ENCODE results near the gene COBL.

COBL gene, protein sequence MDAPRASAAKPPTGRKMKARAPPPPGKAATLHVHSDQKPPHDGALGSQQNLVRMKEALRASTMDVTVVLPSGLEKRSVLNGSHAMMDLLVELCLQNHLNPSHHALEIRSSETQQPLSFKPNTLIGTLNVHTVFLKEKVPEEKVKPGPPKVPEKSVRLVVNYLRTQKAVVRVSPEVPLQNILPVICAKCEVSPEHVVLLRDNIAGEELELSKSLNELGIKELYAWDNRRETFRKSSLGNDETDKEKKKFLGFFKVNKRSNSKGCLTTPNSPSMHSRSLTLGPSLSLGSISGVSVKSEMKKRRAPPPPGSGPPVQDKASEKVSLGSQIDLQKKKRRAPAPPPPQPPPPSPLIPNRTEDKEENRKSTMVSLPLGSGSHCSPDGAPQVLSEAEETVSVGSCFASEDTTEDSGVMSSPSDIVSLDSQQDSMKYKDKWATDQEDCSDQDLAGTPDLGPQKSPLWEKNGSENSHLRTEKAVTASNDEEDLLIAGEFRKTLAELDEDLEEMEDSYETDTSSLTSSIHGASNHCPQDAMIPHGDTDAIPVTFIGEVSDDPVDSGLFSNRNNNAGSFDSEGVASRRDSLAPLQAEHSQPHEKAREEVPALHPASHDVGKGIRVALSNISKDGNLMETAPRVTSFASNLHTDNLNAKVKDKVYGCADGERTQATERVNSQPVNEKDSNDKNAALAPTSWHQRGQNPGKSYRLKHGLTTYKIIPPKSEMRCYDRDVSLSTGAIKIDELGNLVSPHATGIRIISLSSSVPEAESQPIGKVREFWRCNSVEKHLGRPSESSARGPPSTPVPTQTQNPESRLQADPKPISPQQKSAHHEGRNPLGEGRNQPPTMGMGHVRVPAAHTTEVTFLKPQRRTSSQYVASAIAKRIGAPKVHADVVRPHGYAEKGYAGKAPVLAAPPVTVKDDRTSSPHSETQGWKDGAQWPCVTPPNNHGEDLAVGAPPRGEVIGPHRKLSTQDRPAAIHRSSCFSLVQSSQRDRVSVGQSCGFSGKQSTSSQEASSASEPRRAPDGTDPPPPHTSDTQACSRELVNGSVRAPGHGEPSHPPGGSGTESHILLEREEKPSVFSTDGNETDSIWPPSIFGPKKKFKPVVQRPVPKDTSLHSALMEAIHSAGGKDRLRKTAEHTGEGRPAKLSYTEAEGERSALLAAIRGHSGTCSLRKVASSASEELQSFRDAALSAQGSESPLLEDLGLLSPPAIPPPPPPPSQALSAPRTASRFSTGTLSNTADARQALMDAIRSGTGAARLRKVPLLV

DNA sequence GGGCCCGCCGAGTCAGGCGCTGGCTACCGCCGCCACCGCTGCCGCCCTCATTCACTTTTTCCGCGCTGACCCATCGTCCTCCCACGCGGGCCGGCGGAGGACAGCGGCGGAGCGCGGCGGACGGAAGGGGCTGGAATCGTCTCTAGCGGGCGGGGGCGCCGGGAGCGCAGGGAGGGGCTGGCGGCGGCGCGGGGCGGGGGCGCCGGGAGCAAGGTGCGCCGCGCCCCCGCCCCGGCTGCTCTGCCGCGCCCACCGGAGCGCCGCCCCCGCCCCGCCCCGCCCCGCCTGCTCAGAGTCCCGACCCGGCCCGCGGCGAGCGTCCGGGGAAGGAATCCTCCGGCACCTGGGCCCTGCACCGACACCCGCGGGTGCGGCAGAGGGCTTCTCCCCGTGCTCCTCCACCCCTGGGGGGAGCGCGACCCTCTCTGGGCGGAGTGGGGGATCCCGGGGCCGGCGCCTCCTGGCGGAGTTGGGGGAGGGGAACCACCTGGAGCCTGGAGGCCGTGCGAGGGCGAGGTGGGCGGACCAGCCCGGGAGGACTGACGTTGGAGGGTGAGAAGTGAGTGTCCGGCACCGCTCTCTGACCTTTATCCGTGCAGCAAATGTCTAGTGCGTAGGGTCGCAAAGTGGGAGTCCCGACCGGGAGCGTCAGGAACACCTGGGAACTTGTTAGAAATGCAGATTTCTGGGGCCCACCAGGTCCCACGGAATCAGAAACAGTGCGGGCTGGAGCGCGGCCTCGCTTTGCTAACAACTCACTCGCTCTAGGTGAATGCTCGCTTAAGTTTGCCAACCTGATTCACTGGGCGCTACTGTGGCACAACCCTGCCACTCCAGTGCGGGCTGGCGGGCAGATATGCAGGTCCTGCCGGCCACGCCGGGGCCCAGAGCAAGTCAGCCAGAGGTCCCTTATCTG lies at the start of gene COBL:
Gene COBL, minus strand, starts transcription at position 144 of the 916 bp plus-strand sequence. CDS start 176 bp downstream, outside the sequence.
- DNase-seq = peak; percentile 9

- DNase-seq = no peak
These were observed 49.6 kb upstream of the COBL start for GRCh38 chr7:51366172-51366728.

DNA sequence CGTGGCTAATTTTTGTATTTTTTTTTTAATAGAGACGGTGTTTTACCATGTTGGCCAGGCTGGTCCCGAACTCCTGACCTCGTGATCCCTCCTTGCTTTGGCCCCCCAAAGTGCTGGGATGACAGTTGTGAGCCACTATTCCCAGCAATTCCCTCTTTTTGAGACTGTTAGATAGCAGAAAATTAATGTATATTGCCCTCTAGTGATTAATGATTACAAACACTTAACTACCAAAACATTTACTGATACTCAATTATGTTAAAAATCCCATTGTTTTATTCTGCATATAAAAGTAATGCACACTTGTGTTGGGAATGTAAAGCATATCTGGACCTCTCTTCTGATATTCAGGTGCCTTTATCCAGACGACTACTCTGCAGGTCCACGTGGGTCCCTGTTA lies 41.2 kb upstream of the COBL start:
- no peak for DNase-seq

DNA sequence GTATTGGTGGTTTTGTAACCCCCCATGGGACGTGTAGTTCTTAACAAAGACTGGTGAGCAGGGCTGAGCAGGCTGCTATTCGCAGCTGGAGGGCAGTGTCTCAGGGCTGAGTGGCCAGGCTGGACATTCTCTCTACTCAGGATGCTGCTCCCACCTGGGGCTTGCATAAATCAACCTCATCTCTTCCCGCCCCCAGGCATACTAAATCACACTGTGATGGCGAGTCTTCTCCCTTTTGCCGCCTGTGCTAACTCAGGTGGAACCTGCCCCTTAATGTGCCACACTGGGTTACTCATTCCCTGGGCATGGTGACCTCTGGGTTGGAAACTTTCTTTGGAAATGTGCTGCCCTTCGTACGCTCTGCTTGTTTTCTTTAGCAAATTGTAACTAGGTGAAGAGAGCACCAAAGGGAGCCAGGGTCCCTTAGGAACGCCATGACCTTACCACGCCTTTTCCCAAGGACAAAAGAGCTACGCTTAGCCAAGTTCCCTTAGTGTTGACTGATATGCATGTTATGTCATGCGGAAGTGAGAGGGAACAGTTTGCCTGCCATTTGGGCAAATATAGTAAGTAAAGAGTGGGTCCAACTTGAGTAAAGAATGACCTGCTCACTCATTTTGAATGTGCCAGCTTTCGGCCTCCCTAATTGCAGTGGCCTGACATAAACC lies 40.4 kb upstream of the COBL start:
- no peak for DNase-seq

- no peak for DNase-seq
These were observed 38.3 kb upstream of the COBL start for GRCh38 chr7:51354897-51355296.

GRCh38 chr7:51354434-51354833 lies 37.8 kb upstream of the COBL start:
- no peak for DNase-seq

DNA sequence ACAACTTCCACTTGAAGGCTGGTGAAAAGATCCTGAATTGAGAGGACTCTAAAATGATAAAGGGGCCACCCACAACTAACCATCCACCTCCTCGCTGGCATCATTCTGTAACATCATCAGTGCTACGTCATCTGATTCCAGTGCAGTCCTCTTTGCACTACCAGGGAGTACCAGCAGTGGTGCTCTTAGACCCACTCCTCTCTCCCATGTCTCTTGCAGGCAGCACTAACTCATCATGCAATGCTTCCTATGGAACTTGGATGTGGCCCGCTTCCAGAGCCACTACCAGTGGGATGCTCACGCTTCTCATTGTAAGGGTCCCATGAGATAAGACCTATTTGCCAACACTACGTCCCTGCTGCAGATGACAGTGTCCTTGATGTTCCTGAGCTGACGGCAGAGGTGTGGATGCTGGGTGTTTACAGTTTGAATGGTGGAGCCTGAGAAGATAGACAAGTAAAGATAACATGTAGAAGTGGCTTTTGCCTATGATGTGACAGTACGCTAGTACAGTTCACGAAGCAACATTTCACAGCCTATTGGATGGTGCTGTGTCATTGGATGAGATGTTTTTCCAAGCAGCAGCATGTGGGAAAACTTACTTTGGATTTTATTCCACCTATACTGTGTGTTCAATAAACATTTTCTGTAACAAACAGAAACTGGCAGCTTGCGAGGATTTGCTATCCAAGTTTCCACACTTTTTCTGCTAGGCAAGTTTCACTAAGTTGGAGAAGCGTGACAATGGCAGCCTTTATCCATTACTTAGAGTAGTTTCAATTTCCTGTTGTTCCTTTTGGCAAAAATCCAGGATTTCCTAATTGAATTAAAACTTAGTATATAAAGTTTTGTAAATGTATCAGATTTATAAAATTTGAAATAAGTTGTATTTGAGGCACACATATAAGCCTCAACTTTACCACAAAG lies 35.8 kb upstream of the COBL start:
- no peak for DNase-seq

DNA sequence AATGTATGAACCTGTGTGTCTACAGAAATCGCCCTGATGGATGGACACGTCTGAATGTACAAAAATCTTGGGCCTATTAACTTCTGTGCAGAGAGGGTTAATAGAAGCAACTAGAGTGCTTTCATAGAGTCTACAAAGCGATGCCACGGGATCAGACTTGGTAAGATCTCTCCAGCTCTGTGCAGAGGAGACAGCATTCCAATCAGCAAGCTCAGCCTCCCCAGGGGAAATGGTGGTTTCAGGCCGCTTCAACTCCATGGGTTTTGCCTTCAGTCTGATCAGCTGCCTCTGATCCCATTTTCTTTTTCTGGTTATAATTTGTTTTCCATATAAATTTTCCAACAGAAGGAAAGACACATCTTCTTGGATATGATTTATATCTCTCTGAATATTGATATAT lies 35.1 kb upstream of the COBL start:
- no peak for DNase-seq

DNA sequence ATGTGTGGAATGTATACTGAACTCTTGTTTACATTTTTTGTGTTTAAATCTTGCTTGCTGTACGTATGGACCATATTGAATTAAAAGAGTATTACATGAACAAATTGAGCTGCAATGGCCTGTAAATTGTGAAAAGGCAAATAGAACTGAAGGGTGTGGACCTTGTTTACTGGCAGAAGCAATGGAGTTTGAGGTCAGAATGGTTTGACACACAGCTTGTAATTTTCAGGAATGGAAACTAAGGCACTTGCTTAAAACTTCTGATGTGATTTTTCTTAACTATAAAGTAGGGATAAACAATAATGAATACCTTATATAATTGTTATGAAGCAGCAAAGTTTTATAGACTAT lies 33.9 kb upstream of the COBL start:
- DNase-seq = no peak

- DNase-seq = no peak
These were observed 33.4 kb upstream of the COBL start for GRCh38 chr7:51349820-51350545.

DNA sequence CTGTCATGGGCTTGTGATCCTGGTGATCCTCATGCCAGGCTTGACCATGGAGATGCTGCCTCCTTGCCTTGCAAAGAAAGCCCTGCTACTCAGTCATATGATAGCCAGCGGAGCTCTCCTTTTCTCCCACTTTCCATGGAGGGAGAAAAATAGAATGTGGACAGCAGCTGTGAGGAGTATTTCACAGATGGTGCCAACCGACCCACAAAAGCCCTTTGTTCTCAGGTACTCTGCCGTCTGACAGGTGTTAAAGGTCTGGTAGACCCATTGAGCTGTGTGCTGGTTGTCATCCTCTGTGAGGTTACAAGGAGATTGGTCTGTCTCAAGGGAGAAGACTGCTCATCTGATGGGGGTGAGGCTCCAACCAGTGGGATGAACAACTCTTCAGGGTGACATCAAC lies 29.5 kb upstream of the COBL start:
- no peak for DNase-seq

- no peak for DNase-seq
These were observed 28.0 kb upstream of the COBL start for GRCh38 chr7:51344406-51345138.

DNA sequence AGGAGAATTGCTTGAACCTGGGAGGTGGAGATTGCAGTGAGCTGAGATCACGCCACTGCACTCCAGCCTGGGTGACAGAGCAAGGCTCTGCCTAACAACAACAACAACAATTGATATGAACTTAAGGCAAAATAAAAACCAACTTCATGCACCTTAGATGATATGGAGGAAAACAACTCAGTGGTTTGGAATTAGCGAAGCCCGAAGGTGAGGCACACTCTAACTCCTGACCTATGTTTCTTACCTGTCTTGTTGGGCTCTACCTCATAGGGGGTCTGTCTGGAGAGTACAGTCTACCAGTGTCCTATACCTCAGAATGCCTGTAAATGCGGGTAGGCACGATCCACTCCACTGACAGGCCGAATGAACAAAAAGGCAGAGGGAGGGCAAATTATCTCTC lies 24.3 kb upstream of the COBL start:
- DNase-seq = no peak

DNA sequence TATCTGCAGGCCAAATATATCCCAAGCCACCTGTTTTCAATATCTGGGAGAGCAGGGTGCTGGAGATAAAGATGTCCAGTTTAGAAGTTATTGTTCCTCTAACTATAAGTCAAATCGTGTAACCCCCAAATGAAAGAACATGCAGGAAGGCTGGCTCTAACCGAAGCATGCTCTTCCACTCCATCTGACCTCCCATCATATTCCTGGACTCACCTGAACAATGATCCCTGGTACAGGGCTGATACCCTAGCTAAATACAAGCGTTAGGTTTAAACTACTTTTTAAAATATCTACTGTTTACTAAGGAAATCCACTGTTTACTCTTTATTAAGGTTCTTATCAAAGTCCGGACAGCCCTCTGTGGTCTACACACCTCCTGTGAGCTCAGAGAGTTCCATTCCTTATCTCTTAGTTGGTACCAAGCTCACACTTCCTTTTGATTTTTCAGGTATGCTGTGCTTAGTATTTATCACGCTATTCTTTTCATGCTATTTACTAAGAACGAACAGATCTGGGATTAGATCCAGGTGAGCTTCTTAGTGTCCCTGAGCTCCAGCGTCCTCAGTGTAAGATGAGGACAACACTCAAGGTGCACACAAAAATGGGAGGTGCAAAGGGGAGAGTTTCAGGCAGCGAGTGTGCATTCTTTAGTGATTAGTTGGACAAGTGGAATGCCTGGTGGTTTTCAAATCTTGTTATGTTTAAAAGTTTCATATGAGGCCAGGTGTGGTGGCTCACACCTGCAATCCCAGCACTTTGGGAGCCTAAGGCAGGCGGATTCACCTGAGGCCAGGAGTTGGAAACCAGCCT lies 23.6 kb upstream of the COBL start:
- no peak for DNase-seq

GRCh38 chr7:51335057-51335456 lies 18.4 kb upstream of the COBL start:
- DNase-seq = no peak

DNA sequence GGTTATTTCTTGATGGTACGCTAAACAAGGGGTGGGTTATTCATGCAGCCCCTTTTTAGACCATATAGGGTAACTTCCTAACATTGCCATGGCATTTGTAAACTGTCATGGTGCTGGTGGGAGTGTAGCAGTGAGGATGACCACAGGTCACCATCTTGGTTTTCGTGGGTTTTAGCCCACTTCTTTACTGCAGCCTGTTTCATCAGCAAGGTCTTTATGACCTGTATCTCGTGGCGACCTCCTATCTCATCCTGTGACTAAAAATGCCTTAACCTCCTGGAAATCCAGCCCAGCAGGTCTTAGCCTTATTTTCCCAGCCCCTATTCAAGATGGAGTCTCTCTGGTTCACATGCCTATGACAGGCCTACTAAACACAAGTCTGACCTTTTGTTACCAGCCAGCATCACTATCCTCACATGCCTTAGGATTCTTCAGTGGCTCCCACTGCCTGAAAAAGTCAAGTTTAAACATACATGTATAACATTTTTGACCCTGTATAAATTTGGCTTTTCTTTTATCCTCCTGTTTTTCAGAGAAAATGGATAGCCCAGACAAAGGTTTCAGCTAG lies 13.2 kb upstream of the COBL start:
- no peak for DNase-seq

- no peak for DNase-seq
These were observed 11.8 kb upstream of the COBL start for GRCh38 chr7:51328351-51328801.

Measured in NCI-H1436 (cell line).